T-helper 2 cell (primary cell): ENCODE data around the gene FANCM.

Experiments
- DNase-seq, 5 experiments: peaks; one replicate each; pipeline versions ENCODE4 v3.0.0 to v3.0.0-alpha.2; 2012 to 2022
- total RNA-seq, 2 donors: gene quantifications; one replicate each; lab custom pipeline; 2026; lab: John Stamatoyannopoulos, UW

Gene FANCM, protein sequence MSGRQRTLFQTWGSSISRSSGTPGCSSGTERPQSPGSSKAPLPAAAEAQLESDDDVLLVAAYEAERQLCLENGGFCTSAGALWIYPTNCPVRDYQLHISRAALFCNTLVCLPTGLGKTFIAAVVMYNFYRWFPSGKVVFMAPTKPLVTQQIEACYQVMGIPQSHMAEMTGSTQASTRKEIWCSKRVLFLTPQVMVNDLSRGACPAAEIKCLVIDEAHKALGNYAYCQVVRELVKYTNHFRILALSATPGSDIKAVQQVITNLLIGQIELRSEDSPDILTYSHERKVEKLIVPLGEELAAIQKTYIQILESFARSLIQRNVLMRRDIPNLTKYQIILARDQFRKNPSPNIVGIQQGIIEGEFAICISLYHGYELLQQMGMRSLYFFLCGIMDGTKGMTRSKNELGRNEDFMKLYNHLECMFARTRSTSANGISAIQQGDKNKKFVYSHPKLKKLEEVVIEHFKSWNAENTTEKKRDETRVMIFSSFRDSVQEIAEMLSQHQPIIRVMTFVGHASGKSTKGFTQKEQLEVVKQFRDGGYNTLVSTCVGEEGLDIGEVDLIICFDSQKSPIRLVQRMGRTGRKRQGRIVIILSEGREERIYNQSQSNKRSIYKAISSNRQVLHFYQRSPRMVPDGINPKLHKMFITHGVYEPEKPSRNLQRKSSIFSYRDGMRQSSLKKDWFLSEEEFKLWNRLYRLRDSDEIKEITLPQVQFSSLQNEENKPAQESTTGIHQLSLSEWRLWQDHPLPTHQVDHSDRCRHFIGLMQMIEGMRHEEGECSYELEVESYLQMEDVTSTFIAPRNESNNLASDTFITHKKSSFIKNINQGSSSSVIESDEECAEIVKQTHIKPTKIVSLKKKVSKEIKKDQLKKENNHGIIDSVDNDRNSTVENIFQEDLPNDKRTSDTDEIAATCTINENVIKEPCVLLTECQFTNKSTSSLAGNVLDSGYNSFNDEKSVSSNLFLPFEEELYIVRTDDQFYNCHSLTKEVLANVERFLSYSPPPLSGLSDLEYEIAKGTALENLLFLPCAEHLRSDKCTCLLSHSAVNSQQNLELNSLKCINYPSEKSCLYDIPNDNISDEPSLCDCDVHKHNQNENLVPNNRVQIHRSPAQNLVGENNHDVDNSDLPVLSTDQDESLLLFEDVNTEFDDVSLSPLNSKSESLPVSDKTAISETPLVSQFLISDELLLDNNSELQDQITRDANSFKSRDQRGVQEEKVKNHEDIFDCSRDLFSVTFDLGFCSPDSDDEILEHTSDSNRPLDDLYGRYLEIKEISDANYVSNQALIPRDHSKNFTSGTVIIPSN (N-terminal part only)
- 19.0 to 25.2 reads per million in 2 donors for total RNA-seq

DNA sequence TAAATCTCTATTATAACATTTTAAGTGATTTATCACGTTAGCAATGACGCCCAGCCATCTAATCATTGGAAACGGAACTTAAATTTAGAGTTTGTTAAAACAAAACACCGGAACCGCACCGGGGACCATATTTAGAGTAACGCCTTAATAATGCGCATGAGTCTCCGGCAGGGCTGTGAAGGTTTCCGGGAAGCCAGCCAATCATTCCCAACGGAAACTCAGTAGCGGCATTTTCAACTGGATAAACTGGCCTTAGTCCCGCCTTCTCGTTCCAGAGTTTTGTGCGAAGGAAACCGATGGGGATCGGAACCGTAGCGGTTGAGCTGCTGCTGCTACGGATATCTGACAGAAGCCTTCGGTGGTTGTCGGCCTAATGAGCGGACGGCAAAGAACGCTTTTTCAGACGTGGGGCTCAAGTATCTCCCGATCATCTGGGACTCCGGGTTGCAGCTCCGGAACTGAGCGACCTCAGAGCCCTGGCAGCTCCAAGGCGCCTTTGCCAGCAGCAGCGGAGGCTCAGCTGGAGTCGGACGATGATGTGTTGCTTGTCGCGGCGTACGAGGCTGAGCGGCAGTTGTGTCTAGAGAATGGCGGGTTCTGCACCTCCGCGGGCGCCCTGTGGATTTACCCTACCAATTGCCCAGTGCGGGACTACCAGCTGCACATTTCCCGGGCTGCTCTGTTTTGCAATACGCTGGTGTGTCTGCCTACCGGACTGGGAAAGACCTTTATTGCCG lies at the start of gene FANCM:
FANCM (plus strand) TSS at position 272 of the 737 bp plus-strand sequence; CDS start at position 374, 102 bp downstream.
- DNase-seq: peak; percentile 38 to 98 (median 81)

DNA sequence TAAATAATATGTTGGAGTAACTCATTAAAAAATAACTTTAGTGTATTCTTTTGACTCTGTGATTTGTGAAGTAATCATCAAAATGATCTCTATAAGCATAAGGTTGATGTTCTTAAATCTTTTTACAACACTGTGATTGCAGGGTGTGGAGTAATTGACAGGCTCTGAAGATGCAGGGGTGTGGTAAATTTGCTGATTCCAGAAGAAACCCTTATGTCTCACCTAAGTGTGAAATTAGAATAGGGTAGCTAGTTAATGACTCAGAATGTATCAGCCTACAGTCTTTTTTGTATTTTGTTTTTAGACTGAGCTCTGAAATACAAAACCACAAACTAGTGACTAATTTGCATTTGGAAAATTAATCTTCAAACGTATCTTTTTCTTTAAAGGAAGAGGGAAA lies 45.9 kb upstream of the FANCM start:
- DNase-seq: peak in 1 of 5 experiments; percentile 82

DNA sequence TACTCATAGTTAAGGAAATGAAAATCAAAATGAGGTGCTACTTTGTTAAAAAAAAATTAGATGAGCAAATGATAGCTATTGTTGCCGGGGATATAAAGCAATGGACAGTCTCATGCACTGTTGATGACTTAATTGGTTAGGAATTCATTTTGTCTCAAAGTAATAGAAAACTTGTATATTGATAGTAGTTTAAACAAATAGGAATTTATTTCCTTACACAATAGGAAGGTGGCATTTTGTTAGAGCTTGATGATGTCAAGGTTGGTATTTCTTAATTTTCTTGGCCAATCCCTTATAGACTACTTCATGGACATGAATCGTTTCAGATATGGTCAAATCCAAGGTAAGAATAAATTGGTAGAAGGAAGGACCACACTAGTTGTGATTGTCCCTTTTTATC lies 44.0 kb upstream of the FANCM start:
- DNase-seq: no peak

DNA sequence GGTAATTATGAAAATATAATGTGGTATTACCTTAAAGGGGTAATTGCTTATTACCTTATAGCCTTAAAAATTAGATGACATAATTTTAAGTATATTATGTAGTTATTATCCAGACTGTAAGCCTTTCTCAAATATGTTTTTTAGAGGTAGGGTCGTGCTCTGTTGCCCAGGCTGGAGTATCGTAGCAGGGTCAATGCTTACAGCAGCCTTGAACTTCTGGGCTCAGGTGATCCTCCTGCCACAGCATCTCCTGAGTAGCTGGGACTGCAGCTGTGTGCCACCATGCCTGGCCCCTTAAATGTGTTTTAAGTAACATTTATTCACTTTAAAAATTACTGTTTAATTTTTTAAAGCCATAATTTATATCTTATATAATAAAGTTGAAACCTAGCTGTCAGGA lies 41.5 kb upstream of the FANCM start:
- DNase-seq: no peak

DNA sequence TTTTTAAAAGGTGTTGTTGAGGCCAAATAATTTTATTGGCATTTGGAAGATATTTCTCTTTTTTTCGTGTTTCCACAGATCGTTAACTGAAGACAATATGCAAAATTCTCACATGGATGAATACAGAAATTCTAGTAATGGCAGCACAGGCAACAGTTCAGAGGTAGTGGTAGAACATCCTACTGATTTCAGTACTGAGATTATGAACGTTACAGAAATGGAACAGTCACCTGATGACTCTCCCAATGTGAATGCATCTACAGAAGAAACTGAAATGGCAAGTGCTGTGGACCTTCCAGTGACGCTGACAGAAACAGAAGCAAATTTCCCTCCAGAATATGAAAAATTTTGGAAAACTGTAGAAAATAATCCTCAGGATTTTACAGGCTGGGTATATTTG lies 40.6 kb upstream of the FANCM start:
- no peak for DNase-seq

DNA sequence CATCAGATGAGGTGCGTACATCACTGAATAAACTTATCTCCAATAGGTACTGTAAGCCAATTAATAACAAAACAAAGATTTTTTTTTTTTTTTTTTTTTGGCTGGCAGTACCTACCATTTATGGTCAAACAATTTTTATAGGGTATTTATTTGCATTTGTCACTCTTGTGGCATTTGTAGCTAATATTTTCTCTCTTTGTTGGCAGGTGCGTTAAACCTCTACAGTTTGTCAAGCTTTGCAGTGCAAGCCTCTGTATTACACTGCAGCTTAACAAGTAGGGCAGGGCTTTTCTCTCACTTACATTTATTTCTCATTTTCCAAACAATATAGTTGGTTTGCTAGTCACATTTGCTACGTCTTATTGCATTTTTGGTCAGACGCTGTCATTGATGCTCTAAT lies 39.5 kb upstream of the FANCM start:
- no peak for DNase-seq

DNA sequence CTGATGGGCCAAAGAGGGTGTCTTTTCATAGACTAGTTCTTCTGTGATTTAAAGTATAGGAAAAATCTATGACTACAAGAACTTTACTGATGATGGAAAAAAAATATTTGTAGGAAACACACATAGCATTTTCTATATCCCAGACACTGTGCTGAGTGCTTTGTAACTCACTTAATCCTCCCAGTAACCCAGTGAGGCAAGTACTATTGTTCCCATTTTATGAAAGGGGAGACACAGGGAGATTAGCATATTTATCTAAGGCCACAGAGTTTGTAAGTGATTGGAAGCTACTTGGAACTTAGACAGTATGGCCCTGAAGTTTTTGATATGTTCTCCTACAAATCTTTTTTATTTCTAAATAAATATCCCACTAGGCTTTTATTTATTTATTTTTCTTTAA lies 31.9 kb upstream of the FANCM start:
- no peak for DNase-seq

DNA sequence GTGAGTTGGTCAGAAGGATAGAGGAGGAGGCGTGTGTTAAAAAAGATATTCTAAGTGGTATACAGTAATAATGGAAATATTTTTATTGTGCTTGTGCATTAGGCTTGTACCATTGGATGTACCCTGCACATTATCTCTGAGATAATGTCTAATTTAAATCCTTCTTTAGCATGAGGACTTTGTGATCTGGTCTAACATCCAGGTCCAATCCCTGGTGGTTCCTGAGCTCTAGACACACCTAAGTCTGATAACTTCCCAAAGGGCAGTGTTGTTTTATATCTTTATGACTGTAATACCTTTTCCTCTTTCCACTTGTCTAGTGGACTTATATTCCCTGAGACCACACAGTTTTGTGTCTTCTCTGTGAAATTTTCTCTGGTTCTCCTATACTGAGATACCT lies 31.2 kb upstream of the FANCM start:
- DNase-seq: no peak

DNA sequence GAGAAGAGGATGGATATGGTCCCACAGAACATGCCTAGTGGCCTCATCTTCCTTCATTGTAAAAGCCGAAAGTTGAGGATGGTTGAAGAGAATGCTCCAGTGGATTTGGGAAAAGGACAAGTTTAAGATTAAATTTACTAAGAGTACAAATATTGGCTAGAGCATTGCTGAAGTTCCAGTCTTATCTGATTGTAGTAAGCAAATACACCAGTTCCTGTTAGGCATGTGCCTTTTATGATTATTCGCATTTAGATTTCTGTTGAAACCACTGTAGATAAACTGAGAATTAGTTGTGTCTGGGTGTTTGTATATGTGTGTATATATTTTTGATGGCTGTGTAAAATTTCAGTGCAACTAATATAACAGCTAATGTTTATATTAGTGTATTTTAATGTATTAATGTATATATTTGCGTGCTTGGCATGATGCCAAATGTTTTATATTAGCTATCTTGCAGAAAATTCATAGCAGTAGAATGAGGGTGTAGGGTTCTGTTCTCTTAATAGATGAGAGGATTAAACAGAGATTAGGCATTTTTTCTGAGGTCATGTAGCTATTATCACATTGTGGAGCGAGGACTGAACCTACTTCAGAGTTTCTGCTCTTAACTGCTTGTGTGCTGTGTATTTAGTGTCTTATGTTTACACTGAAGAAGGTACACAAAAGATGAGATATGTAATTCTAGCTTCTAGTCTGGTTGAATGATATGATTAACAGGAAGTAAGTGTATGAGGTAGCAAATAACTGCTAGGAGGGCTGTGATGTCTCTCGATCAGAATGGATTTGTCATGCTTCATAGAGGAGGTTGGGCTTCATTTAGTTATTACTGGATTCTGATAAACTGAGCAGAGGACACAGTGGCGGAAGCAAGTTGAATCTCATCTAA lies 22.6 kb upstream of the FANCM start:
- DNase-seq: peak in 1 of 5 experiments; percentile 60

DNA sequence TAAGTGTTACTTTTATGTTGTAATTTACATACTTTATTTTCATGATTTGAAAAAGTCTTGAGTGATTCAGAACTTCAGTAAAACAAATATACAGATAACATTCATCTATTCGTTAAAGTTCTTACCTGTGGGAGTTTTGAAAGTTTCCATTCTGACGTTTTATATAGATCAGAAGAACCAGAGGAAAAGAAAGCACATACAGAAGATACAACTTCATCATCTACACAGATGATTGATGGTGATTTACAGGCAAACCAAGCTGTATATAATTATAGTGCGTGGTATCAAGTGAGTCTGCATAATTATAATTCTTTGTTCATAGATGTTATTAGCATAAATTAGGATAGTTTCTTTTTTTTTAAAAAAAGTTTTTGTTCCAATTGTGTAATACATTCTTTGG lies 21.4 kb upstream of the FANCM start:
- DNase-seq: no peak

DNA sequence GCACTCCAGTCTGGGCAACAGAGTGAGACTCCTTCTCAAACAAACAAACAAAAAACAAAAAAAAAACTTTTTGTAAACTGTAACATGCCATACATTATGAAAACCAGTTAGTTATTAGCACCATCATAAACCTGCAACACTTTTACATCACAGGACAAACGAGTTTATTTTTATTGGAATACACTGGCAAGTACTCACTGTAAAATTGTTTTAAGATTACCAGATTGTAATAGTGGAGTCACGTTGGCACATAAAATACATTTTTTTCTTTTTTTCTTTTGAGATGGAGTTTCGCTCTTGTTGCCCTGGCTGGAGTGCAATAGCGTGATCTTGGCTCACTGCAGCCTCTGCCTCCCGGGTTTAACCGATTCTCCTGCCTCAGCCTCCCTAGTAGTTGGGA lies 17.1 kb upstream of the FANCM start:
- DNase-seq: no peak

DNA sequence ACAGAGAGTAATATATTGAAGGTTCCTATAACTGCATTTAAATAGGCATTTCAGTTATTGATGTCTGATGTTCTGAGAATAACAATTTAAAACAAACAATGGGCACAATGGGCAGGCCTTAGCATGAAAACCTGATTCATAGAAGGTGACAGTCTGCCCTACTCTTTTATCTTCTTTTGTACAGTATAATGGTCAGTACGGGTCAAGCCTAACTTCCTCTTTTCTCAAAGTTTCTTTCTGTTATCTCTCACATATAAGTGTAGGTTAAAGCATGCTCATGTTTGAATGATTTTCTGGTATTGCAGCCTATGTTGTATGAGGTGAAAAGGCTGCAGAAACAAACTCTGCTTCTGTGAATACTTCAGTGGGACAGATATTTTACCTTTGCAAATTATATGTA lies 15.6 kb upstream of the FANCM start:
- DNase-seq: no peak

DNA sequence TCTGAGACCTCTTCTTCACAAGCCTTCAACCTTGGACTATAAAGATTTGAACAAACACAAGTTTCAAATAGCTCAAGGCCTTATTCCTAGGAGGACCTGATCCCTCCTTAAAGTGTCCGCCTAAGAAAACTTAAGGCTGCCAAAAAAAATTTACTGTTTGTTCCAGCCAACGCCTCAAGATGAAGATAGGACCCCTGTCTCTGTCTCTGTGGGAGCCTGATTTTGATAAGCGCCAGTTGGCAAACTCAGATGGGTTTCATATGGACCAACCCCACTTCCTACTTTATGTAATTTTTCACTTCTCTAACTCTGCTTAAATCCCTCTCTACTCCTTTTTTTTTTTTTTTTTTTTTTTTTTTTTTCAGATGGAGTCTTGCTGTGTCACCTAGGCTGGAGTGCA lies 12.5 kb upstream of the FANCM start:
- no peak for DNase-seq

DNA sequence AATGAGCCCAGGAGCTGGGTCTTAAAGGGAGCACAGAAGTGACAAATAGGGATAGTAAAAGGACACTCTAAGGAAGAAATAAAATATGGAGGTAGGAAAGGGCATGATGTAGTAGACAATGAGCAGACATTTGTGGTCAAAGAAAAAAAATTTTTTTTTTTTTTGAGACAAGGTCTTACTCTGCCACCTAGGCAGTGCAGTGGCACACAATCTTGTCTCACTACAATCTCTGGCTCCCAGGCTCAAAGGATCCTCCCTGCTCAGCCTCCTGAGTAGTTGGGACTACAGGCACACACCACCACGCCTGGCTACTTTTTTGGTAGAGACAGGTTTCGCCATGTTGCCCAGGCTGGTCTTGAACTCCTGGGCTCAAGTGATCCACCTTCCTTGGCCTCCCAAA lies 10.0 kb upstream of the FANCM start:
- no peak for DNase-seq

DNA sequence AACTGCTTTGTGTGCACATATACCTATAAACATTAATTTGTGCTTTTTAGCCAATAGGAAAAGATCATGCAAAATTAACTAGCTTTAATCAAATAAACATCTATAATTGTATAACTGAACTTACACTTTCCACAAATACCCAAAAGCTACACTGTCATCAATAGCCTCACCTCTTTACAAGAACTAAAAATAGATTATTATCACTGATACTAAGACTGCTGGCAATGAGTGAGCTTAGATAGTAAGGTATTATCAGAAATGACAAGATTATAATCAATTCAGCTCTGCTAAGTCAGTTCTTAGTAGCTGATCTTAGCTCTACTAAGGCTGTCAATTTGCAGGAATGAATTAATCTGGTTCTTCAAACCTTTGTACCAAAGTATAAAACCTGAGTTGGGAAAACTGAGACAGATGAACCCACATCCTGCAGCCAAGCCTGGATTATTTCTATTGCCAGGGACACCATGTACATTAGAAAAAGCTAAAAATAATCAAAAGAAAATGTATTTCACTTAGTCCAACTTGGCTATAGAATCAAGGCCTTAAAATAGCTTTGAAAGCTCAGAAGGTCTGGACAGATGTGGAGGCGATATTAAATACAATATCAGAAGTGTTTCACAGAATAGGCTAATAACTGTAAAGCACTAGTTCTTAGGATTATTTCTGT lies 6.6 kb upstream of the FANCM start:
- DNase-seq: no peak

DNA sequence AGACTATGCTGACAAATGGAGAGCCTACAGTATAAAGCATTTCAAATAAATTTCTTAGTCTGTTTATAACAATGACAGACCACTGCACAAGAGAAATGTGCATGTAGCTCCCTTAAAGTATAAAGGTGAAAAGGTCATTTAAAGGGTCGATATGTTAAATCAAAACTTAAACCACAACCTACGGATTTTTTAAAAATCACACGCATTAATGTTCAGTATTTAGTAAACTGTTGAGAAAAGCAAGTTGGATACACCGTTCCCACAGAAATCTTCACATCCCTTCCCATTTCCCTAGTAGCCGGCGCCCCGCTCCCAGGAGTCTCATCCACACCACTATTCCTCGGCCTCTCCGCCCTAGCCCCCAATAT lies 2.1 kb upstream of the FANCM start:
- no peak for DNase-seq

DNA sequence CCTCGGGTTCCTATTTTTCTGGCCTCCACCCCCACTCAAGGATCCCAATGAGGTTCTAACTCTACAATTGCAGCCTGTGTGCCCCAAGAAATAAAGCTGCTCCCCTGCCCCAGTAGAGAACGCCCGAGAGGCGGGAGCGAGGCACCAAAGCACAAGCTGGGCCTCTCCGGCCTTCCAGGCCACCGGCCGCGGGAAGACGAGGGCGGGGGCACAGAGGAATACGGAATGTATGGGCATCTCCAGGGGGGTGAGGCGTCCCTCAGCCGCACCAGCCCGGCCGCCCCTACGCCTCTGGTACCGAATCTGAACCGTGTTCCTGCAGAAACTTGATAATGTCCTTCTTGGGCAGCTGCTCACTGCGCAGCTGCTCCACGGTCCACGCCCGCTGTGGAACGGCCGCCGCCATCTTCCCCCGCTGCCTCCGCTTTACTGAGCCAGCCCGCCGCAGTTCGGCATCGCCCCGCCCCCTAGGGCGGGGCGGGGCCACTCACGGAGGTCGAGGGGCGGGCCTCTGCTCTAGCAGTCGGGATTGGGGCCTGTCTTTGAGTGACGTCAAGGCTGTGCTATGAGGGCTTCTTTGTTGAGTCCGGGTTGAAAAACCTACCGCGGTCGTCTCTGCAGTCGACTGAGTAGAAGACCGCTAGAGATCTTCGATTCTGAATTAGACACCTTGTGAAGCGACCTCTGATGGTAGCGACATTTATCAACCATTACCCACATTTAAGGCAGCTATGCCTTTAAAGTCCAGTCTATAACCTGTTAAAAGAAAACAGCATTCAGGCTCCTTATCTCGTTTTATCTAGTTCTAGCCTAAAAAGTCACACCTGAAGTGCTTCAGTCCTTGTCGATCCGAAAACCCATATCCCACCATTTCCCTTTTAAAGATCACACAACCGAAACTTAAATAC lies 1.4 kb upstream of the FANCM start, which contains the start of gene FKBP3:
FKBP3 (minus strand) TSS at position 431 of the 908 bp plus-strand sequence; CDS start at position 406, 25 bp downstream.
- peak; percentile 88 to 99 (median 93) for DNase-seq

DNA sequence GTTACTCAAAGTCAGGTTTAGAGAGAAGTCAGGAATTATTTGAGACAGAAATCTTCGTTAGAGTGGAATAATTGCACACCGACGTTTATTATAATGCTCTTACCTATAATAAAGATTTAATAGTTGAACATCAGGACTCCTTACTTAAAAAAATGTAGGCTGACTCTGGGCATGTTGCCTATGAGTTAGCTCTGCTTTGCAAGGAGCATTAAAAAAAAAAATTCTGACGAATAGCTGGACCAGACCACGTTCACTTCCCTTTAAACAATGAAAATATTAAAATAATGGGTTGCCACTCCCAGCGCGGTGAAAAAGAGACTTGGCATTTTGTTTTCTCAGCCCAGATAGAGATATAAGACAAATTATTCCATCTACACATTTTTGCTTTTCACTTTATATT lies 574 bp upstream of the FANCM start:
- peak in 1 of 5 experiments; percentile 26 for DNase-seq

DNA sequence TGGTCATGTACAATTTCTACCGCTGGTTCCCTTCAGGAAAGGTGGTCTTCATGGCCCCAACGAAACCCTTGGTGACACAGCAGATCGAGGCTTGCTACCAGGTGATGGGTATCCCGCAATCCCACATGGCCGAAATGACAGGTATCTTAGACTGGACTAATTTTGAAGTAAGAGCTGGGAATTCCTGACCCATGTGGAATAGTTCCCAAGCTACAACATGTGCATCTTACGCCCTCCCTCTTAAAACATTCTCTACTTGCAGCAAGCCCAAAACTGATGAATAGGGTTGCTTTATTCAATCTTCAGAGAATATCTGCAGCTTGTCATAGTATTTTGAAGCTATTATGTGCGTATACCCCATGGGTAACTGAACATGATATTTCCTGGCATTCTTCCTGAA lies 669 bp downstream of the FANCM start:
- DNase-seq: no peak
